Liver (tissue), 9 donors: Measurements from ENCODE around the gene OPTC. TPM values are rescaled to one million over a fixed set of nuclear protein-coding genes. Genes with fewer than 3 reads are reported as not detected.

Source experiments
- DNase-seq: peaks from one replicate; pipeline ENCODE4 v3.0.0-alpha.2; 2017; ENCODE audit warnings: low spot score
- H3K27ac ChIP-seq, 2 donors: one replicate each; pipeline ENCODE4 v1.7.0; 2013; ENCODE audit warnings: inconsistent platforms in 2 of 2, low read length in 2 of 2, control low read depth in 1 of 2, low read depth in 1 of 2, mild to moderate bottlenecking in 1 of 2
- H3K27me3 ChIP-seq, 4 donors: one replicate each; pipeline versions ENCODE4 v1.6.1 to v1.7.0; 2013; ENCODE audit warnings: low read length in 3 of 4, inconsistent platforms in 1 of 4, mild to moderate bottlenecking in 1 of 4, moderate library complexity in 1 of 4; ENCODE audit not compliant: control insufficient read depth in 4 of 4, insufficient read depth in 4 of 4
- H3K36me3 ChIP-seq, 4 donors: one replicate each; pipeline versions ENCODE4 v1.6.1 to v1.7.0; 2013; ENCODE audit warnings: low read length in 3 of 4, mild to moderate bottlenecking in 3 of 4, low read depth in 1 of 4, moderate library complexity in 1 of 4; ENCODE audit not compliant: control insufficient read depth in 4 of 4, insufficient read depth in 3 of 4
- H3K4me1 ChIP-seq, 4 donors: one replicate each; pipeline versions ENCODE4 v1.6.1 to v1.7.0; 2013; ENCODE audit warnings: low read length in 3 of 4, mild to moderate bottlenecking in 3 of 4, moderate library complexity in 1 of 4; ENCODE audit not compliant: control insufficient read depth in 4 of 4, insufficient read depth in 4 of 4
- H3K4me3 ChIP-seq, 3 donors: one replicate each; pipeline versions ENCODE4 v1.6.1 to v1.7.0; 2013; ENCODE audit warnings: low read length in 3 of 3, control low read depth in 1 of 3, low read depth in 1 of 3, mild to moderate bottlenecking in 1 of 3
- H3K9ac ChIP-seq, 2 donors: one replicate each; pipeline ENCODE4 v1.7.0; 2013; ENCODE audit warnings: low read length in 2 of 2, mild to moderate bottlenecking in 2 of 2, moderate library complexity in 2 of 2, control low read depth in 1 of 2, low read depth in 1 of 2
- H3K9me3 ChIP-seq, 4 donors: one replicate each; pipeline versions ENCODE4 v1.6.1 to v1.7.0; 2013; ENCODE audit warnings: low read length in 3 of 4; ENCODE audit not compliant: control insufficient read depth in 4 of 4
- ATF3 ChIP-seq: IDR thresholded peaks from 2 replicates; pipeline ENCODE4 v1.6.1; 2016; ENCODE audit warnings: antibody characterized with exemption
- EGR1 ChIP-seq, 2 donors: IDR thresholded peaks; 2 replicates each; pipeline ENCODE4 v1.6.1; 2016 to 2018; ENCODE audit warnings: antibody characterized with exemption in 2 of 2, low read depth in 2 of 2
- FOXA1 ChIP-seq: IDR thresholded peaks from 2 replicates; pipeline ENCODE4 v1.6.1; 2016; ENCODE audit warnings: antibody characterized with exemption
- FOXA2 ChIP-seq: IDR thresholded peaks from 2 replicates; pipeline ENCODE4 v1.6.1; 2016; ENCODE audit warnings: antibody characterized with exemption
- GABPA ChIP-seq, 2 donors: IDR thresholded peaks in 1 of 2; conservative IDR thresholded peaks in 1 of 2; 2 replicates each; pipeline ENCODE4 v1.6.1; 2016; ENCODE audit warnings: antibody characterized with exemption in 2 of 2, mild to moderate bottlenecking in 1 of 2, moderate library complexity in 1 of 2
- HNF4G ChIP-seq: IDR thresholded peaks from 2 replicates; pipeline ENCODE4 v1.6.1; 2016; ENCODE audit warnings: antibody characterized with exemption
- JUND ChIP-seq, 2 donors: IDR thresholded peaks; 2 replicates each; pipeline ENCODE4 v1.6.1; 2016; ENCODE audit warnings: antibody characterized with exemption in 2 of 2
- NR2F2 ChIP-seq: IDR thresholded peaks from 2 replicates; pipeline ENCODE4 v1.6.1; 2016; ENCODE audit warnings: antibody characterized with exemption
- RAD21 ChIP-seq, 2 donors: IDR thresholded peaks; 2 replicates each; pipeline ENCODE4 v1.6.1; 2016; ENCODE audit warnings: antibody characterized with exemption in 2 of 2, mild to moderate bottlenecking in 2 of 2
- RXRA ChIP-seq, 2 donors: IDR thresholded peaks; 2 replicates each; pipeline ENCODE4 v1.6.1; 2017 to 2018; ENCODE audit warnings: antibody characterized with exemption in 2 of 2, mild to moderate bottlenecking in 1 of 2
- SP1 ChIP-seq: IDR thresholded peaks from 2 replicates; pipeline ENCODE4 v1.6.1; 2018; ENCODE audit warnings: antibody characterized with exemption, mild to moderate bottlenecking
- ZBTB33 ChIP-seq: IDR thresholded peaks from 2 replicates; pipeline ENCODE4 v1.6.1; 2016; ENCODE audit warnings: antibody characterized with exemption
- WGBS: extraction: QIAGEN DNeasy Blood & Tissue Kit; methylation state at CpG from one replicate; pipeline ENCODE4 v1.1.7; 2013; 5-methylcytosine and 5-hydroxymethylcytosine counted together
- polyA plus RNA-seq, 2 donors: library from polyadenylated mRNA; stranded (reverse) in 1 of 2; unstranded in 1 of 2; fragments of 200-250 nt in 1 of 2; fragments of >200 nt in 1 of 2; fragmentation: Nextera tagmentation in 1 of 2; extraction: Ambion mirVana in 1 of 2; gene quantifications; one replicate each; pipeline versions ENCODE4 v1.2.1 to v1.2.3, GENCODE V29; 2013 to 2015
- total RNA-seq, 2 donors: library from RNA; depleted of rRNA; stranded (reverse); fragments of >200 nt; gene quantifications; one replicate each; pipeline ENCODE4 v1.2.3, GENCODE V29; 2014
- TF ChIP-seq, protein P1 (sequence below): IDR thresholded peaks from 2 replicates; pipeline ENCODE4 v1.6.1; 2016; ENCODE audit warnings: antibody characterized with exemption
- TF ChIP-seq, protein P2 (sequence below): fragments of 150-350 bp; IDR thresholded peaks from 2 replicates; pipeline ENCODE4 v1.5.1; 2017; ENCODE audit warnings: improper control_type of control experiment, low read depth, low read length; ENCODE audit not compliant: missing input control
- TF ChIP-seq, protein P3 (sequence below): IDR thresholded peaks from 2 replicates; pipeline ENCODE4 v1.6.1; 2016; ENCODE audit warnings: antibody characterized with exemption, mild to moderate bottlenecking
- donor health status: healthy.
- donor health status: healthy.
- donor health status: healthy.
- donor health status: healthy.
- donor health status: healthy.

The OPTC gene
- total and polyA plus RNA-seq, 4 donors, result not detected

DNA sequence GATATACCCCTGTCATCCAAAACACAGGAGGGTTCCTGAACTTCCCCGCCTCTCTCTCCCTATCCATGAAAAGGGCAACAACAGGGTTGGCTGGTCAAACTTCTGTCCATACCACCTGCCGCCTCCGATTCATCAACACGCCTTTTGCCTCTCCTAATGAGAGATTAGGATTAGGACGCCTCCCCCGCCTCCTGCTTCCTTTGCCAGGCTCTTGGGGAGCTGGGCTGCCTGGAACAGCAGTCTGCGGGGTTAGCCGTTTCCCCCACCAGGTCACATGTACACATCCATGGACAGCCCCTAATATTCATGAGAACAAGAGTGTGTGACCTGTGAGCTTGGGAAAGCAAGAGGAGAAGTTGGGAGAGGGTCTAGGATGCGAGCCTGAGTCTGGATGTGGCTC, 2.3 kb upstream of the OPTC start:
- WGBS, result 68% methylated on average over 9 of the region's 9 CpGs
- Histone ChIP-seq H3K9ac (no peak overlapping the region), H3K4me3 (no peak overlapping the region), H3K36me3 (no peaks in the 10 kb centered on the region), H3K27me3 (no peaks in the 10 kb centered on the region), H3K27ac (no peak overlapping the region), H3K4me1 (peaks cover 0 to 5% (median 3%) of the 10 kb centered on the region in 4 donors), H3K9me3 (no peaks in the 10 kb centered on the region)
- DNase-seq, result no peak
- no peak for TF ChIP-seq GABPA (IDR thresholded peaks at IDR 0.05 in 1 of 2, conservative IDR thresholded peaks at IDR 0.05 in 1 of 2)
- TF ChIP-seq JUND (IDR thresholded peaks at IDR 0.05), result no peak
- no peak for TF ChIP-seq ZBTB33
- TF ChIP-seq ATF3, result no peak
- no peak for TF ChIP-seq NR2F2
- TF ChIP-seq, protein P1, sequence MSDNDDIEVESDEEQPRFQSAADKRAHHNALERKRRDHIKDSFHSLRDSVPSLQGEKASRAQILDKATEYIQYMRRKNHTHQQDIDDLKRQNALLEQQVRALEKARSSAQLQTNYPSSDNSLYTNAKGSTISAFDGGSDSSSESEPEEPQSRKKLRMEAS, result no peak
- no peak for TF ChIP-seq EGR1 (IDR thresholded peaks at IDR 0.05; ENCODE audit: low read depth in 2 of 2)
- TF ChIP-seq, protein P2, sequence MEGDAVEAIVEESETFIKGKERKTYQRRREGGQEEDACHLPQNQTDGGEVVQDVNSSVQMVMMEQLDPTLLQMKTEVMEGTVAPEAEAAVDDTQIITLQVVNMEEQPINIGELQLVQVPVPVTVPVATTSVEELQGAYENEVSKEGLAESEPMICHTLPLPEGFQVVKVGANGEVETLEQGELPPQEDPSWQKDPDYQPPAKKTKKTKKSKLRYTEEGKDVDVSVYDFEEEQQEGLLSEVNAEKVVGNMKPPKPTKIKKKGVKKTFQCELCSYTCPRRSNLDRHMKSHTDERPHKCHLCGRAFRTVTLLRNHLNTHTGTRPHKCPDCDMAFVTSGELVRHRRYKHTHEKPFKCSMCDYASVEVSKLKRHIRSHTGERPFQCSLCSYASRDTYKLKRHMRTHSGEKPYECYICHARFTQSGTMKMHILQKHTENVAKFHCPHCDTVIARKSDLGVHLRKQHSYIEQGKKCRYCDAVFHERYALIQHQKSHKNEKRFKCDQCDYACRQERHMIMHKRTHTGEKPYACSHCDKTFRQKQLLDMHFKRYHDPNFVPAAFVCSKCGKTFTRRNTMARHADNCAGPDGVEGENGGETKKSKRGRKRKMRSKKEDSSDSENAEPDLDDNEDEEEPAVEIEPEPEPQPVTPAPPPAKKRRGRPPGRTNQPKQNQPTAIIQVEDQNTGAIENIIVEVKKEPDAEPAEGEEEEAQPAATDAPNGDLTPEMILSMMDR, result no peak
- no peak for TF ChIP-seq FOXA2
- no peak for TF ChIP-seq FOXA1
- no peak for TF ChIP-seq HNF4G
- no peak for TF ChIP-seq RXRA (IDR thresholded peaks at IDR 0.05)
- no peak for TF ChIP-seq RAD21 (IDR thresholded peaks at IDR 0.05)
- TF ChIP-seq SP1, result no peak

GRCh38 chr1:203492082-203492747, 1.7 kb upstream of the OPTC start:
- Histone ChIP-seq H3K27me3 (no peaks in the 10 kb centered on the region), H3K9ac (no peak overlapping the region), H3K9me3 (no peaks in the 10 kb centered on the region), H3K4me1 (peaks cover 0 to 5% (median 3%) of the 10 kb centered on the region in 4 donors), H3K36me3 (no peaks in the 10 kb centered on the region), H3K27ac (no peak overlapping the region), H3K4me3 (no peak overlapping the region)
- no peak for TF ChIP-seq ATF3
- TF ChIP-seq, protein P2, result no peak
- no peak for TF ChIP-seq HNF4G
- TF ChIP-seq, protein P3, sequence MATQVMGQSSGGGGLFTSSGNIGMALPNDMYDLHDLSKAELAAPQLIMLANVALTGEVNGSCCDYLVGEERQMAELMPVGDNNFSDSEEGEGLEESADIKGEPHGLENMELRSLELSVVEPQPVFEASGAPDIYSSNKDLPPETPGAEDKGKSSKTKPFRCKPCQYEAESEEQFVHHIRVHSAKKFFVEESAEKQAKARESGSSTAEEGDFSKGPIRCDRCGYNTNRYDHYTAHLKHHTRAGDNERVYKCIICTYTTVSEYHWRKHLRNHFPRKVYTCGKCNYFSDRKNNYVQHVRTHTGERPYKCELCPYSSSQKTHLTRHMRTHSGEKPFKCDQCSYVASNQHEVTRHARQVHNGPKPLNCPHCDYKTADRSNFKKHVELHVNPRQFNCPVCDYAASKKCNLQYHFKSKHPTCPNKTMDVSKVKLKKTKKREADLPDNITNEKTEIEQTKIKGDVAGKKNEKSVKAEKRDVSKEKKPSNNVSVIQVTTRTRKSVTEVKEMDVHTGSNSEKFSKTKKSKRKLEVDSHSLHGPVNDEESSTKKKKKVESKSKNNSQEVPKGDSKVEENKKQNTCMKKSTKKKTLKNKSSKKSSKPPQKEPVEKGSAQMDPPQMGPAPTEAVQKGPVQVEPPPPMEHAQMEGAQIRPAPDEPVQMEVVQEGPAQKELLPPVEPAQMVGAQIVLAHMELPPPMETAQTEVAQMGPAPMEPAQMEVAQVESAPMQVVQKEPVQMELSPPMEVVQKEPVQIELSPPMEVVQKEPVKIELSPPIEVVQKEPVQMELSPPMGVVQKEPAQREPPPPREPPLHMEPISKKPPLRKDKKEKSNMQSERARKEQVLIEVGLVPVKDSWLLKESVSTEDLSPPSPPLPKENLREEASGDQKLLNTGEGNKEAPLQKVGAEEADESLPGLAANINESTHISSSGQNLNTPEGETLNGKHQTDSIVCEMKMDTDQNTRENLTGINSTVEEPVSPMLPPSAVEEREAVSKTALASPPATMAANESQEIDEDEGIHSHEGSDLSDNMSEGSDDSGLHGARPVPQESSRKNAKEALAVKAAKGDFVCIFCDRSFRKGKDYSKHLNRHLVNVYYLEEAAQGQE, result no peak
- TF ChIP-seq RAD21 (IDR thresholded peaks at IDR 0.05), result no peak
- TF ChIP-seq EGR1 (IDR thresholded peaks at IDR 0.05; ENCODE audit: low read depth in 2 of 2), result no peak
- 65% methylated on average over 8 of the region's 8 CpGs for WGBS
- DNase-seq, result no peak
